Transverse colon (tissue), 4 donors: ENCODE data around the gene CNTN5.

Source experiments
- EP300 ChIP-seq: sonication (generic); formaldehyde crosslinking; IDR thresholded peaks from one replicate; pipeline ENCODE4 v1.6.1; 2017; ENCODE audit warnings: antibody characterized with exemption, low read depth
- POLR2A ChIP-seq: fragments of 450-650 bp; IDR thresholded peaks from one replicate; pipeline ENCODE4 v1.6.1; 2016; ENCODE audit warnings: antibody characterized with exemption, mild to moderate bottlenecking, moderate library complexity
- POLR2AphosphoS5 ChIP-seq, 3 donors: sonication (generic); formaldehyde crosslinking; IDR thresholded peaks; one replicate each; pipeline ENCODE4 v1.6.1; 2016; ENCODE audit warnings: antibody characterized with exemption in 3 of 3
- TF ChIP-seq, protein P1 (sequence below), 5 experiments: fragments of 200-600 bp in 3 of 5; fragments of 450-650 bp in 2 of 5; sonication (generic) in 3 of 5; IDR thresholded peaks; 1 replicate in 2 of 5; 2 replicates in 3 of 5; pipeline ENCODE4 v1.5.1; 2016 to 2017; ENCODE audit warnings: antibody characterized with exemption in 5 of 5, inconsistent platforms in 3 of 5, mild to moderate bottlenecking in 2 of 5, moderate library complexity in 1 of 5

DNA sequence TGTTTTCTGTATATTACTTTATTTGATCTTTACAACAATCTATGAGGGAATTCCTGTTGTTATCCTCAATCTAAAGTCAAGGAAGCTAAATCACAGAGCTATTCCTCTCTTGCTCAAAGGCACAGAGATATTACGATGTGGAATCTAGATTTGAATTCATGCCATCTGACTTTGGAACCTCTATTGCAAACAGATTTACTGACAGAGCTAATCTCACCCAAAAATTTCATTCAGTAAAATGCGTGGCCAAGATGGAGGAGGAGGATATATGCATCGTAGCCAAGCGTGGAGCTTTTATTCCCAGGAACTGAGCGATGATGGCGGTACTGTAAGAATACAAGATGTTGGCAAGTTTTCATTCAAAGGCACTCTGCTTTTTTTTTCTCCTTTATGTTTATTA, 791.8 kb downstream of the CNTN5 start:
- TF ChIP-seq POLR2A (no peak), POLR2AphosphoS5 (IDR thresholded peaks at IDR 0.05) (no peak), EP300 (no peak)
- TF ChIP-seq, protein P1, sequence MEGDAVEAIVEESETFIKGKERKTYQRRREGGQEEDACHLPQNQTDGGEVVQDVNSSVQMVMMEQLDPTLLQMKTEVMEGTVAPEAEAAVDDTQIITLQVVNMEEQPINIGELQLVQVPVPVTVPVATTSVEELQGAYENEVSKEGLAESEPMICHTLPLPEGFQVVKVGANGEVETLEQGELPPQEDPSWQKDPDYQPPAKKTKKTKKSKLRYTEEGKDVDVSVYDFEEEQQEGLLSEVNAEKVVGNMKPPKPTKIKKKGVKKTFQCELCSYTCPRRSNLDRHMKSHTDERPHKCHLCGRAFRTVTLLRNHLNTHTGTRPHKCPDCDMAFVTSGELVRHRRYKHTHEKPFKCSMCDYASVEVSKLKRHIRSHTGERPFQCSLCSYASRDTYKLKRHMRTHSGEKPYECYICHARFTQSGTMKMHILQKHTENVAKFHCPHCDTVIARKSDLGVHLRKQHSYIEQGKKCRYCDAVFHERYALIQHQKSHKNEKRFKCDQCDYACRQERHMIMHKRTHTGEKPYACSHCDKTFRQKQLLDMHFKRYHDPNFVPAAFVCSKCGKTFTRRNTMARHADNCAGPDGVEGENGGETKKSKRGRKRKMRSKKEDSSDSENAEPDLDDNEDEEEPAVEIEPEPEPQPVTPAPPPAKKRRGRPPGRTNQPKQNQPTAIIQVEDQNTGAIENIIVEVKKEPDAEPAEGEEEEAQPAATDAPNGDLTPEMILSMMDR (IDR thresholded peaks at IDR 0.05), result no peak
